ENCODE measurements around the gene SMG9.
A peak's percentile ranks its signal among the peaks of the same experiment; 100 is the strongest.

Gene SMG9, protein sequence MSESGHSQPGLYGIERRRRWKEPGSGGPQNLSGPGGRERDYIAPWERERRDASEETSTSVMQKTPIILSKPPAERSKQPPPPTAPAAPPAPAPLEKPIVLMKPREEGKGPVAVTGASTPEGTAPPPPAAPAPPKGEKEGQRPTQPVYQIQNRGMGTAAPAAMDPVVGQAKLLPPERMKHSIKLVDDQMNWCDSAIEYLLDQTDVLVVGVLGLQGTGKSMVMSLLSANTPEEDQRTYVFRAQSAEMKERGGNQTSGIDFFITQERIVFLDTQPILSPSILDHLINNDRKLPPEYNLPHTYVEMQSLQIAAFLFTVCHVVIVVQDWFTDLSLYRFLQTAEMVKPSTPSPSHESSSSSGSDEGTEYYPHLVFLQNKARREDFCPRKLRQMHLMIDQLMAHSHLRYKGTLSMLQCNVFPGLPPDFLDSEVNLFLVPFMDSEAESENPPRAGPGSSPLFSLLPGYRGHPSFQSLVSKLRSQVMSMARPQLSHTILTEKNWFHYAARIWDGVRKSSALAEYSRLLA

DNA sequence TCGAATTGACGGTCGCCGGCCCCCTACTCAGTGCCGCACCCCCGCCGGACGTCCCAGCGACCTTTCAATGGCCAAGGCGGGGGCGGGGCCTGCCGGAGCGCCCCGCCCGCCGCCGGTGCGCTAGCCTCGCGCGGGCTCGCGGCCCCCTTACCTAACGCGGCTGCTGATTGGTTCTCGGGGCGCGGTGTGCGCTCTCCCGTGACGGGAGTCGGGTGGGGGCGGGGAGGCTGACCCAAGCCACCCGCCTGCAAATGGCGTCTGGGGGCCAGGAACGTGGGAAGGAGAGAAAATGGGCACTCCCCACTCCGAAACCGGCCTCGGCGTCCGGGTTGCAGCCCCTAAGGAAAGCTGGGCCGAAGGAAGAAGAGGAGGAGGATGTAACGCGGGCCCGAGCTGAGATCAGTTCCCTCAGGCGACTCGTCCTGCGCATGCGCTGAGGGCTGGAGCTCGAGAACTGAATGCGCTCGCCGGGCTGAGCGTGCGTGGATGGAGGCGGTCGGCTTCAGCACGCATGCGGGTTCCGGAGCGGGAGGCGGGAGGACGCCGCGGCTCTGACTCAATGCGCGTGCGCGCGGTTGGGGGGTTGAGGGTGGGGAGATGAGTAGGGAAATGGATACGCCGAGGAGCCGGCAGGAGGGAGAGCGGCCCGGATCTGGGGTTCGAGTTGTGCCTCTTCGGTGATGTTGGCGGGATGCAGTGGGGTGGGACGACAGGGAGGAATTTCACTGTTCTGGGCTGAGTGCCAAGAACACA, at the start of gene SMG9:
SMG9 (minus strand) TSS at position 460 of the 753 bp plus-strand sequence. CDS start 4,221 bp downstream, outside the sequence.
- DNase-seq = peak; percentile 79

DNA sequence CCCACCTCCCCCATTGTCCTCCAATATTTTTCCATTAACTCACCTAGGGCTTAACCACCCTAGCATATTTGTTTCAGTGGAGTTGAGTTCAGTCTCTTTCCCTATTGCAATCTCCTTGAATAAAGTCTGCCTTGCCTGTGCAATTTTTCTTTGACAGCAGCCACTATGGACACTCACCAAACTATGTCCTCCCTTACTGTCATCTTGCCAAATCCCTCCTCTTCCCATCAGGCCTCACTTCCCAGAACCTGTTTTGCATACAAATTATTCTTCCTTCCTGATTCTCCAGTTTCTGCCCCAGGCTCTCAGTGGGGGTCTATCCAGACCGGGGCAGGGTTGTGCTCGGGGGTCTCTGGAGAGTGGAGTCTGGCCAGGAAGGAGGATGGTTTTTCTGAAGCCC, 49.7 kb upstream of the SMG9 start:
- DNase-seq = no peak

DNA sequence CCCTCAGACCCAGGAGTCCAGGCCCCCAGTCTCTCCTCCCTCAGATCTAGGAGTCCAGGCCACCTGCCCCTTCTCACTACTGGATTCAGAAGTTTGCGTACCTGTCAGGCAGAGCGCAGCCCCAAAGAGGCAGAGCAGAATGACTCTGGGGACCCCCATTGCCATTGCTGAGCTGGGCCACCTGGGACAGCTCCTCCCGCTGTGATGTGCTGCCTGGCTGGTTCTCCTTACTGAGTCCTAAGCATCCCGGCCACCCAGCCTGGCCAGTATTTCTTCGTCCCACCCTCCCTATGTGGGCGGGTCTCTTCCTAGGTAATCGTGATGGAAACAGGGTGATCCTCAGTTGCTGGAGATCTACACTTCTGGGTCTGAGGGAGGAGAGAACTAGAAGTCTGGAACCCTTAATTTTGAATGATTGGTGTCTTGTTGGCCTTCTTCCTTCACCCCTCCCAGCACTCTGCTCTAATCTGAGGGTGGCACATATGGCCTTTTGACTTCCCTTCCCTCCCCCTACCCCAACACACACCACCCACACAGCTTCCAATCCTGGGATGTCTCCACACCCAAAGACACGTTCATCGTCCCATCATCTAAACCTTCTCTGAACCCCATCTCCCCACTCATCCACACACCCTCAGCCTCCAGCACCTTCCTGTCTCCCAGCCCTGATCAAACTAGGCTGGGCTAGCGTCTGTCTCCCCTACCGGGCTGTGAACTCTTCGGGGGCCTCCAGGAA, 47.6 kb upstream of the SMG9 start, which contains the start of gene LYPD5:
LYPD5 (minus strand) TSS at position 232 of the 736 bp plus-strand sequence; CDS start at position 165, 67 bp downstream.
- DNase-seq = no peak

DNA sequence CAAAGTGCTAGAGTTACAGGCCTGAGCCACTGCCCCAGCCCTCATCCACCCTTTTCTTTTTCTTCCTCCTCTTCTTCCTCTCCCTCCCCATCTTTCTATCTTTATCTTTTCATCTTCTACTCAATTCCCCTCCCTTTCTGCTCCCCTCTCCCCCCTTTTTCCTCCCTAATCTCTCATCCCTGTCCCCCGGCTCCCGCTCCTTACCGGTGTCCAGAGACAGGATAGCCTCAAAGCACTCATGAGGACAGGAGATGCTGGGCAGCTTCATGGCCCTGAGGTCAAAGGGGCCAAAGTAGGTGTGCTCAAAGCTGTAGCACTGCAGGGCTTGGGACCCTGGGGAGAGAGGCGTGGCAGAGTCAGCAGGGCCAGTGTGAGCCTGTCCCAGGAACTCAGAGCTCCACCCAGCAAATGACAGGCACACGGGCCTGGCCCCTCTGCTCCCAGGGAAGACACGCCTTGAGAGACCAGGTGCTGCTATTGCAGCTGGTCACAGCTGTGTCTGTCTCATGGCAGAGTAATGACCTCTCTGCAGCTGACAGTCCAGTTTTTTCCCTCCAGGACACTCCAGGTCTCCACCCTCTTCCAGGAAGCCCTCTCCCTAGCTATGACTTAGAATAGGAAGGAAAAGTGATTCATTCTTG, 44.9 kb upstream of the SMG9 start:
- no peak for DNase-seq

DNA sequence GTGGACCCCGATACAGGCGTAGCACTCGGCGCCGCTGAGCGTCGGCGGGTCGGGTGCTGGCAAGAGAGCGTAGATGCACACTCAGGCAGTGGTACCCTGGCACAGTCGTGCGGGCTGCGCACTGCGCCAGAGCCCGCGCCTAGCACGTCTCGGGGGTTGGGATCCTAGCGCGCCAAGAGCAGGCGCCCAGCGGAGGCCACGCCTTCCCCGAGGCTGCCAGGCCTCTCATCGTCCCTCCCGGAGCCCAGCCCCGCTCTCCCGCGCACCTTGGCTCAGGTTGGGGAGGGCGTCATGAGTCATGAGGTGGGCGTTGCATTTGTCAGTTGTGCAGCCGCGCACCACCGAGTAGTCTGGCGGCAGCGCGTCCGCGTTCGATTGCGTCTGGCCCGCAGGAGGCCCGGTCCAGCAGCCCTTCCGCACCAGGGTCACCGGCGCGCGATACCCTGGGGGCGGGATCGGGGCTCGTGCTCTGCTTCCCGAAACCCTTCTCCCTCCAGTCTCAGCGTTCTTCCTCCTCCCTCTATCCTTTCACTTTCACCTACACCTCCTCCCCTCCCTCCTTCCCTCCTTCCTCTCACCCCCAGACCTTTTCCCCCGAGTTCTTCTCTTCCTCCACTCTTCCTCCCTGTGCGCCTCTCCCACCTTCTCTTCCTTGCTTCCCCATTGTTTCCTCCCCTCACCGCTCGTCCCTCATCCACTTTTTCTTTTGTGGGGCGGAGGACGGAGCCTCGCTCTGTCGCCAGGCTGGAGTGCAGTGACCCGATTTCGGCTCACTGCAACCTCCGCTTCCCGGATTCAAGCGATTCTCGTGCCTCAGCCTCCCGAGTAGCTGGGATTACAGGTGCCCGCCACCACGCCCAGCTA, 44.0 kb upstream of the SMG9 start:
- DNase-seq = no peak

DNA sequence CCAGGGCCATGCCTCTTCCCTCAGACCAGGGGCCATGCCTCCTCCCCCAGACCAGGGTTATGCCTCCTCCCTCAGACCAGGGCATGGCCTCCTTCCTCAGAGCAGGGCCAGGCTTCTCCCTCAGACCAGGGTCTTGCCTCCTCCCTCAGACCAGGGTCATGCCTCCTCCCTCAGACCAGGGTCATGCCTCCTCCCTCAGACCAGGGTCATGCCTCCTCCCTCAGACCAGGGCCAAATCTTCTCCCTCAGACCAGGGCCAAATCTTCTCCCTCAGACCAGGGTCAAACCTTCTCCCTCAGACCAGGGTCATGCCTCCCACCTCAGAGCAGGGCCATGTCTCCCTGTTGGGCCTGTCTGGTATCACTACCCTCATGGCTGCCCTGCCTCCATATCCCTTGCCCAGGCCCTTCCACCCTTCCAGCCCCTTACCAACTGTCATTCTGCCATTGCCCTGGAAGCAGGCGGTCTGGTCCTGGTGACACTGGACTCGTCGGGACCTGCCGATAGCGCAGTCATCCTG, 43.3 kb upstream of the SMG9 start:
- no peak for DNase-seq

DNA sequence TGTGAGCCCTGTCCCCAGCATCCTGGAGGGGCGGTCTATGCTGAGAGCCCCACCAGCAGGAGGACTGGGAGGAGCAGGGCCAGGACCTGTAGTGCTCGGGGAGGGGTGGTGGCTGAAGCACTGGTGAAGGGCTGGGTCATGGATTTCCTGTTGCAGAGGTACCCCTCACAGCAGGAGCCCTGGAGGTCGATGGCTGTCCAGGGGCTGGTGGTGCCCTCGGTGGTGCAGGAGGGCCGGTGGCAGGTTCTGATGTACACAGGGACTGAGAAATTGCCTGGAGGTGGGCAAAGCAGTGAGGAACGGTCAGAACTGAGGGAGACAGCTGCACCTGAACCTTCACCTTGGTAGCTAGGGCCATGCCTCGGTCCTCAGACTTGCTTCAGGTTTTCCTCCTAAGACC, 42.8 kb upstream of the SMG9 start:
- DNase-seq = no peak

DNA sequence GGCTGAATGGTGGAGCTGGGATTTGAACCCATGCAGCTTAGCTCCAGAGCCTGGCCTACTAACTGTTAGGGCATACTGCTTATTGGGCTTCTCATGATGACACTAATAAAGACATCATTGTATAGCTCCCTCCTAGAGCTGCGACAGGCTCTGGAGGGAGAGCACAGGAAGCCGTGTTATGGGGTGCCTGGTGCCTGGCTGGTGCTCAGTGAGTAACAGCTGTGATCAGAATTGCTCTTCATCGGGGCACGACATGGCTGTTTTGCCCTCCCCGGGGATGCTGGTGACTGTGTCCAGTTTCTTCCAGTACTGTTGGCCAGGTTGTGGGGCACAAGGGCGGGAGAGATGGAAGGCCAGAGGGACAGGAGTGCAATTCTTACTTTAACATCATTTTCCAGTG, 42.4 kb upstream of the SMG9 start:
- DNase-seq = no peak

DNA sequence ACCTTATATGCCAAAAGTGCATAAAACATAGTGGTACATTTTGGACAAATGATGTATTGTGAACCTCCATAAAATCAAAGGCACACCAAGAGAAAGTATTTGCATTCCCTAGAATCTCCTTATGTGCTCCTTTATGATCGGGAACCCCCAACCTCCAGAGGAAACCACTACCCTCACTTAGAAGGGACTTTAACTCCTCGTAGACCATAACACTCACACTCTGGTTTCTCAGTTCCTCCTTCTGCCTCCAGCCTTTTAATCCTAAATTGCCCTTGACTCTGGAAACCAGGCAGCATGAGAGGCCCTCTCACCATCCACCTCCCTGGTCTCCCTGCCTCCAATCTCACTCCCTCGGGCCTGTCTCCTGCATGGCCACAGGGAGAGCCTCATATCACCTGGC, 35.8 kb upstream of the SMG9 start:
- no peak for DNase-seq

DNA sequence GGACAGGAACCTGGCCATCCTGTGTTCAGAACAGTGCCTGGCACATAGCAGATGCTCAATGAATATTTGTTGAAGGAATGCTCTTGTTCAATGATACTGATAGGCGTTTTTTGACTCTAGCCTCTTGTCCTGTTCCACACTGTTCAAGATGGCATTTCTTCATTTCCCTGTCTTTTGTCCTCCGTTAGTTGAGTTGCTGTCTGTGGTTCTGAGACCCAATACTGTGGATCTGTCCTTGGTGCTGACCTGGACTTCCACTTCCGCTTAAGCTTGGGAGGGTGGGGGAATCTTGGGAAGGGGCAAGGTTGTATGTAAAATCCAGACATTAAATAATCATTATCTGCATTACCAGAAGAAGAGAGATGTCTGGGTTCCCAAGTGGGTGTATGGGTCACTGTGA, 34.3 kb upstream of the SMG9 start:
- no peak for DNase-seq

DNA sequence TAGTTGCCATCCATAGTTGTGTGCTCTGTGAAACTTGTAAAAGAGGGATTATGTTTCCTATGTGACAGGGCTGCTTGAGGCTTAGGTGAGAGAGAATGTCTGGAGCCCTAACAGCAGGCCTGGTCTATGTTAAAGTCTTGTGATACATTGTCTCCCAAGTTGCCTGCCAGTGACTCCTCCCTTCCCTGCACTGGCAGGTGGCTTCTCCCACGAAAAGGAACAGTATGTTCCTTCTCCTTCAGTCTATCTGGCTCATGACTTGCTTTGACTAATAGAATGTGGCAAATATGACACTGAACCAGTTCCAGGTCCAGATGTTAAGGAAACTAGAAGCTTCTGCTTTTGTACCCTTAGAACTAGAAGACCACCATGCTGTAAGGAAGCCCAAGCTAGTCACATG, 31.9 kb upstream of the SMG9 start:
- DNase-seq = no peak

DNA sequence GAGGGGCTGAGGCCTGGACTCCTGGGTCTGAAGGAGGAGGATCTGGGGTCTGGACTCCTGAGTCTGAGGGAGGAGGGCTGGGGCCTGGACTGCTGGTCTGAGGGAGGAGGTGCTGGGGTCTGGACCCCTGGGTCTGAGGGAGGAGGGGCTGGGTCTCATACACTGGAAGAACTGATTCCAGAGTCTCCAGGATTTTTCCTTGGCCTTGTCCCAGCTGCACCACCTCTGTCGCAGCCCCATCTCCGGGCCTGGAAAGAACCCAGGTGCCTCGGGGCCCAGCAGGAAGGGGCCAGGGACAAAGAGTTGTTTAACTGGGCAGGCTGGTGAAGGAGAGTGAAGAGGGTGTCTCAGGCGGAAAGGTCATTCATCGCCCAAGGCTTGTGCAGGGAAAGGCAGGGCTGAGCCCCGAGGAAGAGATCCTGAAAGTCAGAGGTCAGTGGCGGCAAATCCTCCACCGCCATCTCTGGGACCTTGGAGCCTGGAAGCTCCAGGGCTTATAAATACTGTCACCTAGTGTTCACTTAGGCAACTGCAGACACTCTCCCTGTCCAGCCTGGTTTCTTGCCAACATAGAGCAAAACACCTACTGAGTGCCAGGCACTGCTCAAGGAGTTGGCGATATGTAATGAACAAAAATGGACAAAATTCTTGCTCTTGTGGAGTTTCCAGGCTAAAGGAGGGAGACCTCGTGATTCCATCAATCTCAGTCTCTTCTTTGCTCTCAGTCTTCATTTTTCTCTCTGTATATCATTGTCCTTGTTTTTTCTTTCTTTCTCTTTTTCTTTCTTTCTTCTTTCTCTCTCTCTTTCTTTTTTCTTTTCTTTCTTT, 30.4 kb upstream of the SMG9 start:
- peak; percentile 30 for DNase-seq

DNA sequence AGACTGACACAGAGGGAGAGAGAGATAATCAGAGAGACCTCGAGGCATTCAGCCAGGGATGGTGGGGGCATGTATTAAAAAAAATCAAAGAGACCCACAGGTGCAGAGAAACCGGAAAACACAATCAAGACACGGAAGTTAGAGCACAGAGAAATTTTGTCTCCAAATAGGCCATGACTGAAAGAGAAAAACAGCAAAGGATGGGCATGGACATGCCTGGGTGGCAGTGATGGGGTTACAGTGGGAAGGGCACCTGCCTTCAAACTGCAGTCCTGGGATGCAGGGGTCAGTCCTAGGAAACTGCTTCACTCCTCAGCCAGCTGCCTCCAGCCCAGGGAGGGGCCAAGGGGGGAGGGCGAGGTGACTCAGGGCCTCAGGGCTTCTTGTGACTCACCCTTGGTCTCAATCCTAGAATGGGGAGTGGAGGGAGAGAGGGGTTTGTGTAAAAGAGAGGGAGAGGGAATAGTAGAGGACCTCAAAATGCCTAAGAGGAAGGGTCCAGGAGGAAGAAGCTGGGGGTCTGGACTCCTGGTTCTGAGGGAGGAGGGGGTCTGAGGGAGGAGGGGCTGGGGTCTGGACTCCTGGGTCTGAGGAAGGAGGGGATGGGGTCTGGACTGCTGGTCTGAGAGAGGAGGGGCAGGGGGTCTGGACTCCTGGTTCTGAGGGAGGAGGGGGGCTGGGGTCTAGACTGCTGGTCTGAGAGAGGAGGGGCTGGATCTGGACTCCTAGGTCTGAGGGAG, 29.6 kb upstream of the SMG9 start:
- DNase-seq = no peak

DNA sequence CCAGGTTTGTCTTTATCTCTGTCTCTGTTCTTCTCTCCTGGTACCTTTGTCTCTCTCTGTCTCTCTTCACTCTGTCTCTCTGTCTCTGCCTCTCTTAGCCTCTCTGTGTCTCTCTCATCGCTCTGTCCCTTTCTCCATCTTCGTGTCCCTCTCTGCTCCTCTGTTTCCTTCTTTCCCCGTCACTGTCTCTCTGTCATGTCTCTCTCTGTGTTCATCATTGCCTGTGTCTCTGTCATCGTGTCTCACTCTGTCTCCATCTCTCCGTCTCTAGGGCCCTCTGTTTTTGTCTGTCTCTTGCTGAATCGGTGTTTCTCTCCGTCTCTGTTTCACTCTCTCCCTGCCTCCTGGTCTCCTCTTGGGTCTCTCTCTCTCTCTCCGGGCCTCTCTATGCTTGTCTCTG, 28.9 kb upstream of the SMG9 start:
- no peak for DNase-seq

DNA sequence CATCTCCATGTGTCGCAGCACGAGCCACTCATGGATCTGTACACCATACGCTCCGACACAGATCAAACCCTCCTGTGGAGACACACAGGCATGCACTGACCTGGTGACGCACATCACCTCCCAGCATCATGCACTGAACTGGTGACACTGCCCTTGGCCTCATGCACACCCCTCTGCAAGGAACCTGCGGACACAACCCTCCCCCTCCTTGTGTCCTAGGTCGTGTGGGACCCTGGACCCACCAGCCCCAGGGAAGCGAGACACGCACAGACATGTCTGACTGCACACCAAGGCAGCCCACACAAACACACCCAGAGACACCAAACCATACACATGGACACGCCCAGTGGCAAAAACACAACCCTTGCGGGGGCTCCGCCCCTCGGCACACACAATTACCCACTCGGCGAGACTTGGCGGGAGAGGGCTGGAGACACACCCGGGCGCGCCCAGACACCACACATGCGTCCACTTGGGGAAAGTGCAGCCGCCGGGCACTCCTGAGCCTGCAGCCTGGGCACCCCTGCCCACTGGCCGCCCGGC, 28.0 kb upstream of the SMG9 start:
- DNase-seq = no peak

DNA sequence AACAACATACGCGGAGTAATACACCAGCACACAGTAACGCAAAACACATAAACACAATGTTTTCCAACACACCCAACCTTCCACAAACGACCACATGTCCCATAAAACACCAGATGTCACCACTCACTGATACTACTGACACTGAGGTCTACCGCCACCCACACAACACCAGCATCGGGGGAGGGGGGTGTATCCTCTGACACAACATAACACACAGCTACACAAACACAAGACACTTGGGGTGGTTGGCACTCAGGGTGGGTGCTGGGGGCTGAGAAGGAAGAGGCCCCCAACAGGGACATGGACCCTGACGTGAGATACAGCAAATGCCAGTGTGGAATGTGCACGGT, 27.5 kb upstream of the SMG9 start:
- no peak for DNase-seq

DNA sequence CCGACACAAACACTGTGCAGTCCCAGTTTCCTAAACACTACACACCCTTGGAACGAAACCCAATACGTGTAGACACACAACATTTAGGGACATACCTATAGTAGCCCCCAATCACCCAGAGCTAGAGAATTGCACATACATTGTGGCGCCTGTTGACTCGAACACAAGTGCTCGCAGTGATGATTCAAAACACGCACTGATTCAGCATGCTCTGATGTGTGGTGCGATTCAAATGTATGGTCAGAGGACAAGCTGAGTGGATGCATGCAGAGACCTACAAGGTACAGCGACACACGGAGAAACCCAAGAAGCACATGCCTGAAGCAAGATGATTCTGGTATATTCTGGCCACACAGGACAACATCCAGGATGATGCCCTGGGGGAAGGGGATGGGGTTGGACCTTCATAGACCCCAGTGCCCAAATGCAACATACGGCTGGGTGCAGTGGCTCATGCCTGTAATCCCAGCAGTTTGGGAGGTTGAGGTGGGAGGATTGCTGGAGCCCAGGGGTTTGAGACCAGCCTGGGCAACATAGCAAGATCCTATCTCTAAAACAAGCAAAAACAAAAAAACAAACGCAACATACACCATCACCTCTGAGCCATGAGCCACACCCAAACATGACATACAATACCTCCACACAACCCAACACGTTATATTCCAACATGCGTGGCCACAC, 27.0 kb upstream of the SMG9 start:
- DNase-seq = no peak

DNA sequence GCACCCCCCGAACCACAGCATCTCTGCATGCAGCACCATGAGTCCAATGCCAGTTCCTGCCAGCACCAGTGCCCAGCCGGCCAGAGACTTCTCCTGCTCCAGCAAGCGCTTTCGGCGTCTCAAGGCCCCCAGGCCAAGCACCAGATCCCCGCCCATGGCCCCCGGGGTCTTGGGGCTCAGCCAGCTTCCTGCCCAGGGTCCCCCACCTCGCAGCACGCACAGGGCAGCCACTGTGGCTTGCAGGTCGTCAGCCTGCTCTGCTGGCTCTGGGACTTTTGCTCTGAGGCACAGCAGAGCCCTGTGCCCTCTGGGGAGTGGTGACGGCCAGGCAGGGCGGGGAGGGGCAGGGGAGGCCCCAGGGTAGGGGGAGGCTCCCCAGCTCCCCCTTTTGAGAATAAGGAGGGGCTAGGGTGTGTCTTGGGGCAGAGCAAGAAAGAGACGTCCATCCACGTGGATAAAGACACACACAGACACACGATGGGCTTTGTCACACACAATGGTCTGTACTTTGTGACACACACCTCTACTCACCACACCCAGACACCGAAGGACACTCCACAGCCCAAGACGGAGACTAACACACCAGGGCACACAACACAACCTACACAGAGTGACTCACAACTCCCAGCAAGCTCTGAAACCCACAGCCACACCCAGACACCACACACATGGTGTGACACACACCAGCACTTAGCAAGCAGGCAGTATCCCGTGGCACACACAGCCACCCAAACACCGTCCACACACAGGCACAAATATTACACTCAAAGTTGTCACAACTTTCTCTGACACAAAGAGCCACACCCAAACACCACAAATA, 26.2 kb upstream of the SMG9 start, which contains the start of gene KCNN4:
KCNN4 (minus strand) TSS at position 268 of the 820 bp plus-strand sequence; CDS start at position 156, 112 bp downstream.
- DNase-seq = no peak
